HCT116 (cell line): ENCODE measurements around the gene KIF5A. TPM values are rescaled to one million over a fixed set of nuclear protein-coding genes. Genes with fewer than 3 reads are reported as not detected.

ENCODE experiments used
- ATAC-seq: fragments of 200-7000 bp; cut with Tn5 transposase; 2 replicates; pipeline ENCODE4 v1.9.1; 2020; ENCODE audit warnings: mild to moderate bottlenecking, moderate library complexity
- BruUV-seq: library from RNA; stranded (reverse); fragments of 400-500 nt; replicated peaks from 2 replicates; lab custom pipeline; 2021; lab: Mats Ljungman, UMichigan
- CTCF ChIA-PET: fragments of 300-600 bp; sonication (Branson Sonifier 250); formaldehyde crosslinking; loops from one replicate; lab custom pipeline; 2021; ENCODE audit warnings: antibody characterized with exemption; lab: Charles Lee
- POLR2A ChIA-PET: fragments of 300-600, 350-600 bp; sonication (Branson Sonifier 250); formaldehyde crosslinking; loops from one replicate; lab custom pipeline; 2021; ENCODE audit warnings: antibody characterized with exemption; lab: Charles Lee
- RAD21 ChIA-PET, 2 experiments: fragments of 300-600 bp; sonication (Branson Sonifier 250); formaldehyde crosslinking; loops; one replicate each; lab custom pipeline; 2023; ENCODE audit warnings: low total read pairs in 2 of 2; ENCODE audit not compliant: uncharacterized antibody in 2 of 2, unreplicated experiment in 2 of 2, low non-redundant PET in 1 of 2; lab: Charles Lee
- DNase-seq: peaks from one replicate; pipeline ENCODE4 v3.0.0-alpha.2; 2010; ENCODE audit warnings: low read depth, low spot score
- H2AFZ ChIP-seq: fragments of 200-600 bp; shearing (Covaris generic), sonication (generic); 2 replicates; pipeline ENCODE4 v1.6.1; 2017; ENCODE audit warnings: low read depth, mixed run types, mixed read lengths, antibody characterized with exemption, low read length; ENCODE audit not compliant: poor library complexity, severe bottlenecking
- H3K27ac ChIP-seq: 2 replicates; pipeline ENCODE4 v1.5.1; 2012; ENCODE audit warnings: low read depth, low read length
- H3K27me3 ChIP-seq: fragments of 200-600 bp; sonication (generic); 2 replicates; pipeline ENCODE4 v1.6.1; 2016; ENCODE audit warnings: mixed run types, low read length, mixed read lengths; ENCODE audit not compliant: insufficient read depth
- H3K36me3 ChIP-seq, 2 experiments: fragments of 200-500 bp in 1 of 2; fragments of 200-600 bp in 1 of 2; sonication (Bioruptor generic) in 1 of 2; sonication (generic) in 1 of 2; 2 replicates each; pipeline versions ENCODE4 v1.5.1 to v1.6.1; 2014 to 2016; ENCODE audit warnings: low read length in 2 of 2, inconsistent platforms in 1 of 2, mixed read lengths in 1 of 2, mixed run types in 1 of 2; ENCODE audit not compliant: insufficient read depth in 2 of 2, control insufficient read depth in 1 of 2
- H3K4me1 ChIP-seq, 2 experiments: fragments of 200-600 bp in 1 of 2; sonication (generic) in 1 of 2; 2 replicates each; pipeline versions ENCODE4 v1.5.1 to v1.6.1; 2012 to 2017; ENCODE audit warnings: low read length in 2 of 2, inconsistent platforms in 1 of 2, mild to moderate bottlenecking in 1 of 2, mixed read lengths in 1 of 2, mixed run types in 1 of 2, moderate library complexity in 1 of 2; ENCODE audit not compliant: insufficient read depth in 2 of 2, control insufficient read depth in 1 of 2
- H3K4me2 ChIP-seq: fragments of 200-600 bp; sonication (generic); 2 replicates; pipeline ENCODE4 v1.6.1; 2017; ENCODE audit warnings: mixed run types, low read length, mixed read lengths
- H3K4me3 ChIP-seq, 2 experiments: fragments of 200-600 bp in 1 of 2; sonication (generic) in 1 of 2; replicated peaks in 1 of 2; 2 replicates each; pipeline ENCODE4 v1.5.1; 2011 to 2016; ENCODE audit warnings: low read length in 2 of 2, control low read depth in 1 of 2, low read depth in 1 of 2, mild to moderate bottlenecking in 1 of 2, mixed read lengths in 1 of 2, mixed run types in 1 of 2
- H3K79me2 ChIP-seq: fragments of 200-600 bp; sonication (generic); 2 replicates; pipeline ENCODE4 v1.6.1; 2017; ENCODE audit warnings: mild to moderate bottlenecking, mixed run types, low read length, moderate library complexity, mixed read lengths; ENCODE audit not compliant: insufficient read depth
- H3K9ac ChIP-seq: fragments of 200-600 bp; sonication (generic); 2 replicates; pipeline ENCODE4 v1.6.1; 2016; ENCODE audit warnings: low read length, mixed read lengths
- H3K9me2 ChIP-seq: fragments of 200-600 bp; sonication (generic), shearing (Covaris generic); 2 replicates; pipeline ENCODE4 v1.6.1; 2017; ENCODE audit warnings: mixed run types, mild to moderate bottlenecking, moderate library complexity; ENCODE audit not compliant: insufficient read depth
- H3K9me3 ChIP-seq, 2 experiments: fragments of 200-500 bp in 1 of 2; fragments of 200-600 bp in 1 of 2; sonication (Bioruptor generic) in 1 of 2; sonication (generic) in 1 of 2; 2 replicates each; pipeline ENCODE4 v1.6.1; 2014 to 2017; ENCODE audit warnings: low read length in 2 of 2, mixed read lengths in 2 of 2, inconsistent platforms in 1 of 2, low read depth in 1 of 2, mild to moderate bottlenecking in 1 of 2, mixed run types in 1 of 2, moderate library complexity in 1 of 2; ENCODE audit not compliant: control insufficient read depth in 1 of 2, insufficient read depth in 1 of 2
- H4K20me1 ChIP-seq: fragments of 200-600 bp; sonication (generic), shearing (Covaris generic); 2 replicates; pipeline ENCODE4 v1.6.1; 2017; ENCODE audit warnings: mixed run types, mild to moderate bottlenecking, moderate library complexity; ENCODE audit not compliant: insufficient read depth
- CTCF ChIP-seq, 3 experiments: fragments of 200-600 bp in 1 of 3; sonication (generic) in 1 of 3; IDR thresholded peaks in 2 of 3; conservative IDR thresholded peaks in 1 of 3; 2 replicates each; pipeline ENCODE4 v1.5.1; 2012 to 2017; ENCODE audit warnings: low read depth in 2 of 3, low read length in 2 of 3, antibody characterized with exemption in 1 of 3, borderline replicate concordance in 1 of 3, control low read depth in 1 of 3, mild to moderate bottlenecking in 1 of 3, mixed read lengths in 1 of 3, mixed run types in 1 of 3, moderate library complexity in 1 of 3; ENCODE audit not compliant: insufficient read depth in 1 of 3
- ELF1 ChIP-seq: IDR thresholded peaks from 2 replicates; pipeline ENCODE4 v1.6.1; 2012; ENCODE audit warnings: low read depth, borderline replicate concordance
- EZH2 ChIP-seq: fragments of 200-600 bp; sonication (generic); IDR thresholded peaks from 2 replicates; pipeline ENCODE4 v1.6.1; 2017; ENCODE audit warnings: antibody characterized with exemption, mixed run types
- FOSL1 ChIP-seq: IDR thresholded peaks from 2 replicates; pipeline ENCODE4 v1.6.1; 2012; ENCODE audit warnings: low read depth
- POLR2A ChIP-seq: IDR thresholded peaks from 2 replicates; pipeline ENCODE4 v1.7.0; 2011; ENCODE audit warnings: borderline replicate concordance; ENCODE audit not compliant: insufficient read depth, insufficient read length; ENCODE audit errors: extremely low read depth
- REST ChIP-seq: IDR thresholded peaks from 2 replicates; pipeline ENCODE4 v1.6.1; 2012; ENCODE audit warnings: low read depth
- SIN3A ChIP-seq: IDR thresholded peaks from 2 replicates; pipeline ENCODE4 v1.6.1; 2012; ENCODE audit warnings: low read depth
- SP1 ChIP-seq: IDR thresholded peaks from 2 replicates; pipeline ENCODE4 v1.6.1; 2012; ENCODE audit warnings: low read depth
- SRF ChIP-seq: IDR thresholded peaks from 2 replicates; pipeline ENCODE4 v1.6.1; 2012; ENCODE audit warnings: low read depth
- TCF7L2 ChIP-seq: IDR thresholded peaks from 2 replicates; pipeline ENCODE4 v1.7.0; 2011; ENCODE audit warnings: borderline replicate concordance, inconsistent platforms; ENCODE audit not compliant: insufficient read depth, insufficient read length; ENCODE audit errors: extremely low read depth
- ZFX ChIP-seq: fragments of 450-650 bp; IDR thresholded peaks from 2 replicates; pipeline ENCODE4 v1.6.1; 2017
- ZNF274 ChIP-seq: fragments of 200-500 bp; sonication (Bioruptor generic); IDR thresholded peaks from 2 replicates; pipeline ENCODE4 v1.6.1; 2014; ENCODE audit warnings: mild to moderate bottlenecking, low read depth, low read length, inconsistent platforms
- intact Hi-C: fragments of 100-400 bp; cut with micrococcal nuclease; formaldehyde crosslinking; loops from 2 replicates; pipeline ENCODE4 v1.10.0; 2022
- total RNA-seq: library from RNA; stranded (reverse); gene quantifications from one replicate; pipeline ENCODE4 v1.2.1, GENCODE V29; 2021; ENCODE audit not compliant: unreplicated experiment

KIF5A gene
- total RNA-seq, 1 experiment from 2014 or later: 5.2 TPM

DNA sequence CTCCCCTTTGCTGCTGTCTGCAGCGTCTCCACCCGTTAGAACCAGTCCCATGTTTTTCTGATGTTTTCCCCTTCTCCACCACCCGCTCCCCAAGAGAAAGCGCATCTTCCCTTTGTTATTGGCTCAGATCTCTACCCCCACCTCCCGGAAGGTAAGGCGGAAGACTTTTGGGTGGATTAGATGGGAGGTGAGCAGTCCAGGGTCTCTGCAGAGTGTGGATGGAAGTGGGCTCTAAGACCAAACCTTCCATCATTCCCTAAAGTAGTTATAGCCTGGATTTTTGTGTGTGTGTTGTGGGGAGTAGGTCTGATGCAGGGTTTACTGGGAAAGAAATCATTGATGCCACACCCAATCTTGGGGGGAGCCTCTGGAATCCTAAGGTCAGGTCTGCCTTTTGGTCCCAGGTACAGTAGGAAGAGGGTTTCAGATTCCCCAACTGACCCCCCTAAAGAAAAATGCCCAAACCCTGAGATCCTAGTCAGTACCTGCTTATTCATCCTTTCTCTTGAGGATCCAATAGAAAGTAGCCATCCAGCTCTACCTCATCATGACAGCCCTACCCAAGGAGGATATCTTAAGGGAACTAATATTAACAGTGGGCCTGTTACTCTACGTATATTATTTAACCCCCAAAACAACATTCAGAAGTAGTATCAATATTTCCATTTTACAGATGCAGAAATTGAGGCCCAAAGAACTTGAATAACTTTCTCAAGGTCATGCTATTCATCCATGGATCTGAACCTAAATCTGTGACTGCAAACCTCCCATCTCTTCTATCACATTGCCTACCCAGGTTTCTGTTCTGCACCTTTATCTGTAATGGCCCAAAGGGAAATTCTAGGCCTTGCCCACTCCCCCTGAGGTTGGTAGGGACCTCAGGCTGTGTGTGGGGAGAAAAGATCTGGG is 1.1 kb downstream of the KIF5A start:
- intact Hi-C loops: no loop called here
- no peaks in the 10 kb centered on the region for H3K27me3 ChIP-seq
- H4K20me1 ChIP-seq: no peaks in the 10 kb centered on the region
- no peaks in the 10 kb centered on the region for H3K9me3 ChIP-seq
- no peaks in the 10 kb centered on the region for H3K9me2 ChIP-seq
- ChIA-PET CTCF (no interaction called here), POLR2A (no interaction called here), RAD21 (no interaction called here)
- TSS peak; percentile 47 for BruUV-seq
- H3K36me3 ChIP-seq: no peaks in the 10 kb centered on the region
- no peak for ATAC-seq
- H3K4me3 ChIP-seq: peak overlapping the region; percentile 57 to 78
- DNase-seq: no peak
- peak overlapping the region; percentile 63; the same call in 1 of the 2 replicates for H3K9ac ChIP-seq
- H3K4me1 ChIP-seq: peaks cover 4 to 34% of the 10 kb centered on the region in 2 experiments
- no peak overlapping the region for H2AFZ ChIP-seq
- TF ChIP-seq ZNF274: no peak
- TF ChIP-seq ELF1: no peak
- H3K79me2 ChIP-seq: peaks cover 11% of the 10 kb centered on the region; the same call in 1 of the 2 replicates
- H3K27ac ChIP-seq: no peak overlapping the region; the same call in 1 of the 2 replicates
- H3K4me2 ChIP-seq: peak overlapping the region; percentile 91

DNA sequence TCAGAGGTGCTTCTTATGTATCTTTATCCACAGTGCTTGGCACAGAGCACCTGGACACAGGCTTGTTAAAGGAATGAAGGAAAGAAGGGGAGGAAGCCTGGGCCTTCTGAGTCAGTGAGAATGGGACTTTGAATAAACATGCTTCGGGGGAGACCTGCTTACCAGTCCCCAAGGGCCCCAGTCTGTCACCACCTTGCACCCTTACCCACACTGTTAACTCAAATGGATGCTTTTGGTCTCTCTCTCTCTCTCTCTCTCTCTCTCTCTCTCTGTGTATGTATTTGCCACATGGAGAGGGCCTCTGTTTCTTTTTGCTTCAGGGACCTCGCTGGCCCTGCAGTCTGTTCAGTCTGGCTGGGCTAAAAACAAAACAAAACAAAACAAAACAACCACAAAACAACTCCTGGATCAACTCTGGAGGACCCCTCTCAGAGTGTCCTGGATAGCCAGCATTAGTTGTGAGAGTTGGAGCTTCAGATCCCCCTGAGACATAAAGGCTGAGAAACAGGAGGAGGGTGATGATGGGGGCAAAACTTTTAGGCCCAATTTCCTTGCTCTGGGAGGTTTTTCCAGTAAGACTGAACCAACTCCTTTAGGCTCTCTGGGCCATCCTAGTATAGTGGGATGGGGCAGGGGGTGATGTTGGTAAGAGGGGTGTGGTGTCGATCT is 1.9 kb downstream of the KIF5A start:
- POLR2A ChIA-PET: no interaction called here
- no peaks in the 10 kb centered on the region for H3K9me2 ChIP-seq
- RAD21 ChIA-PET: no interaction called here
- no peaks in the 10 kb centered on the region for H3K9me3 ChIP-seq
- CTCF ChIA-PET: no interaction called here
- peaks cover 2% of the 10 kb centered on the region; the same call in 1 of the 2 replicates for H3K79me2 ChIP-seq
- DNase-seq (no peak), ATAC-seq (no peak)
- peaks cover 3 to 34% of the 10 kb centered on the region in 2 experiments; a peak in 3 of 4 replicates for H3K4me1 ChIP-seq
- no TSS peak for BruUV-seq
- H3K27ac ChIP-seq: no peak overlapping the region
- no peaks in the 10 kb centered on the region for H3K27me3 ChIP-seq
- no peaks in the 10 kb centered on the region for H4K20me1 ChIP-seq
- H3K4me2 ChIP-seq: no peak overlapping the region
- no peak overlapping the region for H3K4me3 ChIP-seq
- no peak overlapping the region for H3K9ac ChIP-seq
- no peaks in the 10 kb centered on the region for H3K36me3 ChIP-seq
- intact Hi-C loops: no loop called here
- H2AFZ ChIP-seq: no peak overlapping the region
- no peak for TF ChIP-seq ZFX
- no peak for TF ChIP-seq CTCF (IDR thresholded peaks at IDR 0.05 in 2 of 3, conservative IDR thresholded peaks at IDR 0.05 in 1 of 3; ENCODE audit: borderline replicate concordance in 1 of 3, insufficient read depth in 1 of 3, low read depth in 2 of 3, low read length in 2 of 3)
- no peak for TF ChIP-seq POLR2A
- TF ChIP-seq SRF: no peak
- TF ChIP-seq SP1: no peak
- no peak for TF ChIP-seq REST
- no peak for TF ChIP-seq FOSL1
- TF ChIP-seq EZH2: no peak
- no peak for TF ChIP-seq ELF1
- TF ChIP-seq SIN3A: no peak
- TF ChIP-seq ZNF274: no peak
- no peak for TF ChIP-seq TCF7L2
